Measurements from ENCODE around the gene BRD9. TPM values are rescaled to one million over a fixed set of nuclear protein-coding genes. Genes with fewer than 3 reads are reported as not detected.
"Not testable (repeated sequence)": the region's sequence is repeated elsewhere in the genome, so short reads cannot be mapped to it uniquely, and the experiment has no call there.

The BRD9 gene
- polyA plus RNA-seq, 2 of the 4 experiments (the other 2 are of a cell fraction): 11.6 to 28.9 TPM

GRCh38 chr5:915946-916345, 23.3 kb upstream of the BRD9 start:
- CTCF ChIA-PET: interaction anchor here (1.1 to 2.0 kb wide), 7 partner anchors 8 to 729 kb away, joined by 3 to 11 read pairs (median 7); no protein-coding TSS in a partner anchor
- POLR2A ChIA-PET: no interaction called here
- ATAC-seq: no peak
- Histone ChIP-seq H3K4me3 (no peak overlapping the region), H3K9me3 (no peaks in the 10 kb centered on the region), H3K4me2 (no peak overlapping the region), H3K27ac (no peak overlapping the region), H3K4me1 (peaks cover 34% of the 10 kb centered on the region)
- no peak for DNase-seq (ENCODE audit: low read depth in 1 of 2, low spot score in 1 of 2)
- WGBS (ENCODE audit: missing lambda C conversion rate): 98% methylated on average over 10 of the region's 12 CpGs
- FAIRE-seq: no peak
- no peak for TF ChIP-seq EHF (CRISPR knock-in tag; IDR thresholded peaks at IDR 0.05)
- no peak for TF ChIP-seq NFE2L2 (conservative IDR thresholded peaks at IDR 0.05; ENCODE audit: low read length)
- TF ChIP-seq RARB (CRISPR knock-in tag; IDR thresholded peaks at IDR 0.05): no peak
- TF ChIP-seq HOXB13 (CRISPR knock-in tag; IDR thresholded peaks at IDR 0.05; ENCODE audit: low read depth): no peak
- no peak for TF ChIP-seq HMGXB4 (CRISPR knock-in tag; IDR thresholded peaks at IDR 0.05; ENCODE audit: borderline replicate concordance)
- TF ChIP-seq PHF8 (IDR thresholded peaks at IDR 0.05; ENCODE audit: borderline replicate concordance, low read depth): no peak
- no peak for TF ChIP-seq PBX3 (IDR thresholded peaks at IDR 0.05)
- TF ChIP-seq RFX5 (IDR thresholded peaks at IDR 0.05): no peak
- TF ChIP-seq FOSB (CRISPR knock-in tag; IDR thresholded peaks at IDR 0.05): no peak
- no peak for TF ChIP-seq ZFP36 (IDR thresholded peaks at IDR 0.05; ENCODE audit: borderline replicate concordance, partially characterized antibody)
- TF ChIP-seq EP300 (IDR thresholded peaks at IDR 0.05): no peak
- no peak for TF ChIP-seq TP53 (CRISPR knock-in tag; IDR thresholded peaks at IDR 0.05)
- TF ChIP-seq CHD4 (IDR thresholded peaks at IDR 0.05; ENCODE audit: borderline replicate concordance): no peak
- TF ChIP-seq NPAS2 (CRISPR knock-in tag; IDR thresholded peaks at IDR 0.05; ENCODE audit: borderline replicate concordance): no peak
- TF ChIP-seq RNF2 (IDR thresholded peaks at IDR 0.05; ENCODE audit: borderline replicate concordance, low read depth): no peak
- TF ChIP-seq GATA3 (IDR thresholded peaks at IDR 0.05; ENCODE audit: borderline replicate concordance): no peak
- no peak for TF ChIP-seq JUNB (IDR thresholded peaks at IDR 0.05)
- TF ChIP-seq EHMT2 (IDR thresholded peaks at IDR 0.05; ENCODE audit: low read depth): no peak

- DNase-seq (ENCODE audit: low read depth in 1 of 2, low spot score in 1 of 2); H3K9me3 ChIP-seq; H3K27ac ChIP-seq; H3K4me2 ChIP-seq; FAIRE-seq; ATAC-seq; POLR2A ChIA-PET; H3K4me3 ChIP-seq: not testable (repeated sequence)
- CTCF ChIA-PET: interaction anchor here (0.6 to 2.9 kb wide), 4 partner anchors 7 to 468 kb away, joined by 3 to 33 read pairs (median 7); no protein-coding TSS in a partner anchor
- peaks cover 34% of the 10 kb centered on the region for H3K4me1 ChIP-seq
- 98% methylated on average over 8 of the region's 12 CpGs for WGBS (ENCODE audit: missing lambda C conversion rate)
These were observed 22.7 kb upstream of the BRD9 start for GRCh38 chr5:915346-915745.

- no peaks in the 10 kb centered on the region for H3K9me3 ChIP-seq
- no peak overlapping the region; a peak in 1 of 6 replicates for H3K27ac ChIP-seq
- peaks cover 31% of the 10 kb centered on the region for H3K4me1 ChIP-seq
- no peak for FAIRE-seq
- ATAC-seq: no peak
- H3K4me2 ChIP-seq: no peak overlapping the region
- DNase-seq (ENCODE audit: low read depth in 1 of 2, low spot score in 1 of 2): no peak
- H3K4me3 ChIP-seq: no peak overlapping the region
- TF ChIP-seq CHD4 (IDR thresholded peaks at IDR 0.05; ENCODE audit: borderline replicate concordance) (no peak), SREBF2 (IDR thresholded peaks at IDR 0.05) (no peak), JUN (IDR thresholded peaks at IDR 0.05) (no peak), HMGXB4 (CRISPR knock-in tag; IDR thresholded peaks at IDR 0.05; ENCODE audit: borderline replicate concordance) (no peak), HOXB5 (CRISPR knock-in tag; IDR thresholded peaks at IDR 0.05) (no peak), CTCF (IDR thresholded peaks at IDR 0.05) (no peak), HOXA7 (CRISPR knock-in tag; IDR thresholded peaks at IDR 0.05) (no peak)
- WGBS (ENCODE audit: missing lambda C conversion rate): 80% methylated on average over 7 of the region's 7 CpGs
- ChIA-PET CTCF (interaction anchor here (2.1 to 3.6 kb wide), 4 partner anchors 8 to 253 kb away, joined by 10 to 33 read pairs (median 16); no protein-coding TSS in a partner anchor), POLR2A (no interaction called here)
These were observed 22.0 kb upstream of the BRD9 start for GRCh38 chr5:914612-915011.
